ENCODE results near the gene NT5C1B.

The NT5C1B gene

DNA sequence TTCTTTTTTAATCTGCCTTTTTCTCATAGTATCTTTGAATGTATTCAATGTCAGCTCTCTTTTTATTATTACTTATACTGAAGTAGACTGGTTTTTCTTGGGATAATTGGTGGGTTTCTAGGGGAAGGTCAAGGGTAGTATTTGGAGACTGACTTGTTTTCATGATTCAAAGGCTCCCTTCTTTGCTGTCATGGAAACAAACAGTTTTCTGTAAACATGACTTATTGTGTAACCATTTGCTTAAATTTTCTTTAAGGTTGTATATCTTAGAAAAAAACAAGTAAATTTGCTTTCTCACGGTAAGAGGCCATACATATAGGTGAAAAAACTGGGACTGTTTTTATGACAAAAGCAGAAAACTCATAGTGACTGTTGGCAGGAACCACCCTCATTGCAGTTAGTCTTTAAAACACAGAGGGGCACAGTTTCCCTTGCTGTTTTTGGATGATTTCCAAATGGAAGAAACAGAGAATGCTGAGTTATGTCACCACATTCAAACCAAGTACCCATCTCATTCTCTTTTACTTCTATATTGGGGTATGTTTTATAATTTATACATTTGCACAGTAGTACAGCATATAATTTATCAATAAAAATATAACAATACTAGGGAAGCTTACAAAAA lies 23.1 kb downstream of the NT5C1B start:
- no peak overlapping the region for H2AK5ac ChIP-seq (ENCODE audit: low read depth, low read length)
- no peak overlapping the region for H3K27ac ChIP-seq (replicated peaks; ENCODE audit: low read length)
- H2BK120ac ChIP-seq (ENCODE audit: low read depth, low read length): no peak overlapping the region
- H2AFZ ChIP-seq (ENCODE audit: low read length): no peak overlapping the region
- H3K18ac ChIP-seq (ENCODE audit: low read length): no peak overlapping the region
- no peak overlapping the region for H4K91ac ChIP-seq (ENCODE audit: low read depth, low read length, poor library complexity)
- no peak overlapping the region for H3K4me3 ChIP-seq (ENCODE audit: low read length in 2 of 2)
- no peak overlapping the region for H2BK12ac ChIP-seq (ENCODE audit: low read length)
- H3K9ac ChIP-seq (ENCODE audit: low read depth, low read length, poor library complexity): no peak overlapping the region
- no peak overlapping the region for H4K8ac ChIP-seq (ENCODE audit: low read depth, low read length)
- H2BK5ac ChIP-seq (ENCODE audit: low read length): no peak overlapping the region
- peaks cover 0 to 3% of the 10 kb centered on the region in 2 donors for H3K9me3 ChIP-seq (replicated peaks in 1 of 2; ENCODE audit: control insufficient read depth in 2 of 2, insufficient read depth in 1 of 2, low read depth in 1 of 2, low read length in 2 of 2)
- no CpG with 5 or more reads among the region's 1 CpG for WGBS, 2 donors (ENCODE audit: extremely low coverage in 2 of 2, insufficient read length in 2 of 2, insufficient replicate concordance in 1 of 2)
- H2BK15ac ChIP-seq (ENCODE audit: low read length): no peak overlapping the region
- no peak for DNase-seq (ENCODE audit: low spot score)
- H3K79me1 ChIP-seq (ENCODE audit: low read depth, low read length): no peaks in the 10 kb centered on the region
- H3K4ac ChIP-seq (ENCODE audit: low read length): no peak overlapping the region
- H3K27me3 ChIP-seq (ENCODE audit: control insufficient read depth in 3 of 3, insufficient read depth in 3 of 3, low read depth in 1 of 3, low read length in 3 of 3): no peaks in the 10 kb centered on the region
- H3K14ac ChIP-seq (ENCODE audit: low read length): no peak overlapping the region
- H3K36me3 ChIP-seq (replicated peaks in 1 of 2; ENCODE audit: control insufficient read depth in 2 of 2, insufficient read depth in 2 of 2, low read length in 2 of 2): no peaks in the 10 kb centered on the region
- H3K23ac ChIP-seq (ENCODE audit: low read depth, low read length, poor library complexity): no peak overlapping the region
- no peaks in the 10 kb centered on the region for H3K4me1 ChIP-seq (ENCODE audit: control insufficient read depth in 2 of 2, insufficient read depth in 1 of 2, low read depth in 1 of 2, low read length in 2 of 2)
- no peak overlapping the region for H3K4me2 ChIP-seq (ENCODE audit: insufficient read depth, low read length, poor library complexity, severe bottlenecking)

DNA sequence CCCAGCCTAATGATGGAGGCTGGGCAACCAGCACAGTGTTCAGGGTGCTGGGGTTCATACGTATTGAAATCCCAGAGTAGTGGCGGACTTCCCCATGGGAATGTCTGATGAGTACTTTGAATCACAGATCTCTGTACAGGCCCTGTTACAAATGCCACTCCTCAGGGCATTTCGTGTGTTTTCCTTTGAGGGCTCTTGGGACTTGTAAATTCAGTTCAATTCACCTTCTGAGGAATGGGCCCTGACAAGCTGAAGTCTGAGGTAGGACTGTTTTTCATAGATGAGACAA lies 28.6 kb downstream of the NT5C1B start:
- H3K9ac ChIP-seq (ENCODE audit: low read depth, low read length, poor library complexity): no peak overlapping the region
- no peak overlapping the region for H3K4ac ChIP-seq (ENCODE audit: low read length)
- H2BK12ac ChIP-seq (ENCODE audit: low read length): no peak overlapping the region
- H2AFZ ChIP-seq (ENCODE audit: low read length): peak overlapping the region; percentile 91
- WGBS, 2 donors (ENCODE audit: extremely low coverage in 2 of 2, insufficient read length in 2 of 2, insufficient replicate concordance in 1 of 2): no CpG with 5 or more reads among the region's 3 CpGs
- H2AK5ac ChIP-seq (ENCODE audit: low read depth, low read length): no peak overlapping the region
- H3K27me3 ChIP-seq (ENCODE audit: control insufficient read depth in 3 of 3, insufficient read depth in 3 of 3, low read depth in 1 of 3, low read length in 3 of 3): no peaks in the 10 kb centered on the region
- peaks cover 2 to 4% of the 10 kb centered on the region in 2 donors for H3K4me1 ChIP-seq (ENCODE audit: control insufficient read depth in 2 of 2, insufficient read depth in 1 of 2, low read depth in 1 of 2, low read length in 2 of 2)
- no peak overlapping the region for H2BK5ac ChIP-seq (ENCODE audit: low read length)
- DNase-seq (ENCODE audit: low spot score): no peak
- H4K91ac ChIP-seq (ENCODE audit: low read depth, low read length, poor library complexity): no peak overlapping the region
- peak overlapping the region; percentile 60 to 83 for H3K4me3 ChIP-seq (ENCODE audit: low read length in 2 of 2)
- no peak overlapping the region for H3K14ac ChIP-seq (ENCODE audit: low read length)
- no peaks in the 10 kb centered on the region for H3K79me1 ChIP-seq (ENCODE audit: low read depth, low read length)
- H4K8ac ChIP-seq (ENCODE audit: low read depth, low read length): no peak overlapping the region
- peak overlapping the region; percentile 86 for H3K23ac ChIP-seq (ENCODE audit: low read depth, low read length, poor library complexity)
- no peak overlapping the region for H2BK15ac ChIP-seq (ENCODE audit: low read length)
- H3K9me3 ChIP-seq (replicated peaks in 1 of 2; ENCODE audit: control insufficient read depth in 2 of 2, insufficient read depth in 1 of 2, low read depth in 1 of 2, low read length in 2 of 2): peaks cover 0 to 3% of the 10 kb centered on the region in 2 donors
- peaks cover 0 to 27% of the 10 kb centered on the region in 2 donors for H3K36me3 ChIP-seq (replicated peaks in 1 of 2; ENCODE audit: control insufficient read depth in 2 of 2, insufficient read depth in 2 of 2, low read length in 2 of 2)
- no peak overlapping the region for H2BK120ac ChIP-seq (ENCODE audit: low read depth, low read length)
- peak overlapping the region; percentile 76 for H3K4me2 ChIP-seq (ENCODE audit: insufficient read depth, low read length, poor library complexity, severe bottlenecking)
- peak overlapping the region; percentile 27 for H3K18ac ChIP-seq (ENCODE audit: low read length)
- no peak overlapping the region for H3K27ac ChIP-seq (replicated peaks; ENCODE audit: low read length)

DNA sequence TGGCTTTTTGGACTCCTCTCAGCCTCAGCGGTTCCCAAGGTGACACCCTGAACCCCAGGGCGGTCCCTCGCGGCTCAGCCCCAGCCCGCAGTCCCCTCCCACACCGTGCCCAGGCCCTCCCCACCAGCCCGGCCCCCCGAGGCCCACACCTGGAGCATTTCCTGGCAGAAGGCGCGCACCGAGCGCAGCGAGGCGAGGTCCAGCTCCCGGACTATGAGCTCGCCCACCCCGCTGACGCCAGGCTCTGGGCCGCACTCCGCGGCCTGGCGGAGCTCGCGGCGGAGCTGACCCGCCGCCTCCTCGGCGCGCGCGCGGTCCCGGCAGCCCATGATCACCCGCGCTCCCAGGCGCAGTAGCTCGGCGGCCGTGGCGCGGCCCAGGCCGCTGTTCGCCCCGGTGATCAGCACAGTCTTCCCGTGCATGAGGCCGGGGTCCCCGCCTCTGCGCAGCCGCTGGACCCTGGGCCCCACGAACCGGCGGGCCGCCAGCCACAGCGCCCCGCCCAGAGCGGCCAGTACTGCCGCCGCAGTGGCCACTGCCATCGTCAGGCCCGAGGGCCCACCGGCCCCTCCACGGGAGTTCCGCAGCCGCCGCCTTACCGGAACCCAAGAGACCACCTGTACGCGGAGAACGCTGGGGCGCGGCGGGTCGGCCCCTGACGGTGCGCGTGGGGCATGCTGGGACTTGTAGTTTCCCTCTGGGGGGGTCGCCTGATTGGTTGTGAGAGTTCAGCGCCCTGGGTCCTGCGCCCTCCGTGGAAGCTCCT lies 29.2 kb downstream of the NT5C1B start, which contains the start of gene RDH14:
Gene RDH14 (minus strand): TSS at position 623 of the 766 bp plus-strand sequence. CDS start 81 bp downstream, at position 542.
- no CpG with 5 or more reads among the region's 81 CpGs for WGBS, 2 donors (ENCODE audit: extremely low coverage in 2 of 2, insufficient read length in 2 of 2, insufficient replicate concordance in 1 of 2)
- Histone ChIP-seq H2BK5ac (ENCODE audit: low read length) (peak within 1 kb of the TSS; percentile 93), H3K27ac (replicated peaks; ENCODE audit: low read length) (peak within 1 kb of the TSS; percentile 80), H3K36me3 (replicated peaks in 1 of 2; ENCODE audit: control insufficient read depth in 2 of 2, insufficient read depth in 2 of 2, low read length in 2 of 2) (peaks cover 2 to 33% of the 10 kb centered on the region in 2 donors), H3K4ac (ENCODE audit: low read length) (no peak within 1 kb of the TSS), H2BK120ac (ENCODE audit: low read depth, low read length) (no peak within 1 kb of the TSS), H3K9ac (ENCODE audit: low read depth, low read length, poor library complexity) (peak within 1 kb of the TSS; percentile 85), H4K91ac (ENCODE audit: low read depth, low read length, poor library complexity) (no peak within 1 kb of the TSS), H3K4me3 (ENCODE audit: low read length in 2 of 2) (peak within 1 kb of the TSS; percentile 60 to 99), H4K8ac (ENCODE audit: low read depth, low read length) (no peak within 1 kb of the TSS), H3K23ac (ENCODE audit: low read depth, low read length, poor library complexity) (peak within 1 kb of the TSS; percentile 86), H2AFZ (ENCODE audit: low read length) (peak within 1 kb of the TSS; percentile 91), H3K9me3 (replicated peaks in 1 of 2; ENCODE audit: control insufficient read depth in 2 of 2, insufficient read depth in 1 of 2, low read depth in 1 of 2, low read length in 2 of 2) (peaks cover 0 to 3% of the 10 kb centered on the region in 2 donors), H3K18ac (ENCODE audit: low read length) (peak within 1 kb of the TSS; percentile 89), H2AK5ac (ENCODE audit: low read depth, low read length) (no peak within 1 kb of the TSS), H3K14ac (ENCODE audit: low read length) (peak within 1 kb of the TSS; percentile 67), H3K27me3 (ENCODE audit: control insufficient read depth in 3 of 3, insufficient read depth in 3 of 3, low read depth in 1 of 3, low read length in 3 of 3) (no peaks in the 10 kb centered on the region), H3K4me1 (ENCODE audit: control insufficient read depth in 2 of 2, insufficient read depth in 1 of 2, low read depth in 1 of 2, low read length in 2 of 2) (peaks cover 2 to 4% of the 10 kb centered on the region in 2 donors), H3K4me2 (ENCODE audit: insufficient read depth, low read length, poor library complexity, severe bottlenecking) (peak within 1 kb of the TSS; percentile 76), H2BK15ac (ENCODE audit: low read length) (no peak within 1 kb of the TSS), H2BK12ac (ENCODE audit: low read length) (no peak within 1 kb of the TSS), H3K79me1 (ENCODE audit: low read depth, low read length) (no peaks in the 10 kb centered on the region)
- peak; percentile 90 for DNase-seq (ENCODE audit: low spot score)

DNA sequence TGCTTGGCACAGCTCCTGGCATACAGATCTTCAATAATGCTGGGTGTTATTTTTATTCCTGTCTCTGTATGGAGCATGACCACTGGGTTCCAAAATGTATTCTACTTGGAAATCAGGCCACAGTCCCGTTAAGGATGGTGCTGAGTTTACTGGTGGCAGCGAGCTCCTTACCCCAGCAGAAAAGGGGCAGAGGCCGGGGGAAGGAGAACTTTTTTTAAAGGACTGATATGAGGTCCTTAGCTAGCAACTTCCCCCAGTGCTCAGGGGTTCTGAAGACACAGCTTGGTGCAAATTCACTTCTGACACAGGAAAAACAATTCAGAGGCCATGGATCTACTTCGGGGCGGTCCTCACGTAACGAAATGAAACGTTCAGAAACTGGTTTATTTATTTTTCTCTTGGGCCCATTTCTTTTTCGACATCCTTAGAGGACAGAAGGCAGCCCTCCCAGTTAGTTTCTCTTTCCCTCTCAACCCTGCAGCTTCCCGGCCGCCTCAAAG lies 29.8 kb downstream of the NT5C1B start:
- Histone ChIP-seq H2BK120ac (ENCODE audit: low read depth, low read length) (no peak overlapping the region), H3K23ac (ENCODE audit: low read depth, low read length, poor library complexity) (peak overlapping the region; percentile 86), H4K91ac (ENCODE audit: low read depth, low read length, poor library complexity) (no peak overlapping the region), H2AK5ac (ENCODE audit: low read depth, low read length) (no peak overlapping the region), H3K4me3 (ENCODE audit: low read length in 2 of 2) (peak overlapping the region; percentile 60 to 99), H2BK12ac (ENCODE audit: low read length) (no peak overlapping the region), H3K4me1 (ENCODE audit: control insufficient read depth in 2 of 2, insufficient read depth in 1 of 2, low read depth in 1 of 2, low read length in 2 of 2) (peaks cover 2 to 4% of the 10 kb centered on the region in 2 donors), H2BK5ac (ENCODE audit: low read length) (peak overlapping the region; percentile 93), H3K9me3 (replicated peaks in 1 of 2; ENCODE audit: control insufficient read depth in 2 of 2, insufficient read depth in 1 of 2, low read depth in 1 of 2, low read length in 2 of 2) (peaks cover 0 to 3% of the 10 kb centered on the region in 2 donors), H3K4me2 (ENCODE audit: insufficient read depth, low read length, poor library complexity, severe bottlenecking) (peak overlapping the region; percentile 38), H3K27ac (replicated peaks; ENCODE audit: low read length) (no peak overlapping the region), H3K14ac (ENCODE audit: low read length) (no peak overlapping the region), H3K18ac (ENCODE audit: low read length) (no peak overlapping the region), H3K36me3 (replicated peaks in 1 of 2; ENCODE audit: control insufficient read depth in 2 of 2, insufficient read depth in 2 of 2, low read length in 2 of 2) (peaks cover 2 to 39% of the 10 kb centered on the region in 2 donors), H4K8ac (ENCODE audit: low read depth, low read length) (no peak overlapping the region), H3K27me3 (ENCODE audit: control insufficient read depth in 3 of 3, insufficient read depth in 3 of 3, low read depth in 1 of 3, low read length in 3 of 3) (no peaks in the 10 kb centered on the region), H3K79me1 (ENCODE audit: low read depth, low read length) (no peaks in the 10 kb centered on the region), H3K4ac (ENCODE audit: low read length) (no peak overlapping the region), H2AFZ (ENCODE audit: low read length) (peak overlapping the region; percentile 91), H3K9ac (ENCODE audit: low read depth, low read length, poor library complexity) (peak overlapping the region; percentile 85), H2BK15ac (ENCODE audit: low read length) (no peak overlapping the region)
- peak; percentile 2 for DNase-seq (ENCODE audit: low spot score)
- WGBS, 2 donors (ENCODE audit: extremely low coverage in 2 of 2, insufficient read length in 2 of 2, insufficient replicate concordance in 1 of 2): no CpG with 5 or more reads among the region's 11 CpGs

Measured in neuronal stem cell (in vitro differentiated cells).